Smooth muscle cell (in vitro differentiated cells): Measurements from ENCODE around the gene UGT1A4. TPM values are rescaled to one million over a fixed set of nuclear protein-coding genes. Genes with fewer than 3 reads are reported as not detected.

ENCODE experiments used
- DNase-seq: peaks from one replicate; lab custom pipeline; 2025; ENCODE audit not compliant: unreplicated experiment; lab: John Stamatoyannopoulos, UW
- H2AFZ ChIP-seq: fragments of 200-600 bp; sonication (generic); 2 replicates; pipeline ENCODE4 v1.6.0; 2016; ENCODE audit warnings: antibody characterized with exemption, low read depth, mild to moderate bottlenecking
- H3F3A ChIP-seq: fragments of 200-600 bp; sonication (generic); 2 replicates; pipeline ENCODE4 v1.6.0; 2017; ENCODE audit warnings: antibody characterized with exemption, low read depth
- H3K27ac ChIP-seq: fragments of 200-600 bp; sonication (generic); 2 replicates; pipeline ENCODE4 v1.5.1; 2016; ENCODE audit warnings: low read depth, mild to moderate bottlenecking
- H3K27me3 ChIP-seq: fragments of 200-600 bp; sonication (generic); 2 replicates; pipeline ENCODE4 v1.6.1; 2016; ENCODE audit warnings: low read depth, mild to moderate bottlenecking
- H3K36me3 ChIP-seq: fragments of 200-600 bp; sonication (generic); 2 replicates; pipeline ENCODE4 v1.5.1; 2016; ENCODE audit warnings: low read depth
- H3K4me1 ChIP-seq: fragments of 200-600 bp; sonication (generic); 2 replicates; pipeline ENCODE4 v1.5.1; 2016; ENCODE audit warnings: low read depth
- H3K4me2 ChIP-seq: fragments of 200-600 bp; sonication (generic); 2 replicates; pipeline ENCODE4 v1.6.0; 2016; ENCODE audit warnings: mild to moderate bottlenecking
- H3K4me3 ChIP-seq: fragments of 200-600 bp; sonication (generic); 2 replicates; pipeline ENCODE4 v1.5.1; 2016; ENCODE audit warnings: mild to moderate bottlenecking
- H3K79me2 ChIP-seq: fragments of 200-600 bp; sonication (generic); 2 replicates; pipeline ENCODE4 v1.6.0; 2016; ENCODE audit warnings: low read depth, mild to moderate bottlenecking
- H3K9ac ChIP-seq: fragments of 200-600 bp; sonication (generic); 2 replicates; pipeline ENCODE4 v1.6.0; 2016; ENCODE audit warnings: low read depth
- H3K9me3 ChIP-seq: fragments of 200-600 bp; sonication (generic); replicated peaks from 2 replicates; pipeline ENCODE4 v1.5.1; 2016; ENCODE audit warnings: low read depth
- H4K20me1 ChIP-seq: fragments of 200-600 bp; sonication (generic); 2 replicates; pipeline ENCODE4 v1.6.0; 2016; ENCODE audit warnings: low read depth
- CTCF ChIP-seq: fragments of 200-600 bp; sonication (generic); IDR thresholded peaks from 2 replicates; pipeline ENCODE4 v1.5.1; 2017; ENCODE audit warnings: borderline replicate concordance, mild to moderate bottlenecking, antibody characterized with exemption; ENCODE audit not compliant: insufficient read depth, poor library complexity, severe bottlenecking
- WGBS: methylation state at CpG from one replicate; pipeline ENCODE4 v1.1.7; 2016; ENCODE audit warnings: low lambda C conversion rate; 5-methylcytosine and 5-hydroxymethylcytosine counted together
- polyA plus RNA-seq: library from polyadenylated mRNA; unstranded; fragments of >200 nt; fragmentation: Nextera tagmentation; extraction: Ambion mirVana; gene quantifications from 2 replicates; pipeline ENCODE4 v1.2.1, GENCODE V29; 2016
- total RNA-seq: library from RNA; depleted of rRNA; stranded (reverse); fragments of >200 nt; gene quantifications from 2 replicates; pipeline ENCODE4 v1.2.3, GENCODE V29; 2014

Gene UGT1A4
- total and polyA plus RNA-seq, 2 experiments from 2014 or later: not detected

- Histone ChIP-seq H3K36me3 (no peaks in the 10 kb centered on the region), H2AFZ (no peak overlapping the region), H4K20me1 (no peaks in the 10 kb centered on the region), H3K4me1 (no peaks in the 10 kb centered on the region), H3K9me3 (no peaks in the 10 kb centered on the region), H3K9ac (no peak overlapping the region), H3K27ac (no peak overlapping the region), H3K79me2 (no peaks in the 10 kb centered on the region), H3K4me3 (no peak overlapping the region), H3K4me2 (no peak overlapping the region), H3K27me3 (no peaks in the 10 kb centered on the region), H3F3A (no peaks in the 10 kb centered on the region)
- TF ChIP-seq CTCF: no peak
- DNase-seq: no peak
Observed at GRCh38 chr2:233673896-233674295, 44.6 kb upstream of the UGT1A4 start.

DNA sequence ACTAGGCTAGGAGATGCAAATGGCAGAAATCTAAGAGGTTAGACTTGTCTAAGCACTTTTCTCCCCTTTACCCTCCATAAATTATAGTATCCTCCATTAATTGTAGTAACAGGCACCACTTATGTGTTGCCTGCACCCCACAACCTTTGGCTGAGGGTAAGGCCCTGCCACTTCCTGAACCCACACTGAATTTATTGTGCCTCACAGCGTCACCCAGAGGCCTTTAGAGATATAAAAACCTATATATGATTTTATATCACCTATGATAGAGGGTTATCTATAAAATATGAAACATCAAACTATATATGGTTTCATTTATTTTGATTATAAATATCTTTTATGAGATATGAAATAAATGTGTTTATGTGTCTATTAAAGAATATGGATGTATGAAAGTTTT lies 44.2 kb upstream of the UGT1A4 start:
- DNase-seq: no peak
- Histone ChIP-seq H3K4me3 (no peak overlapping the region), H3K27me3 (no peaks in the 10 kb centered on the region), H3F3A (no peaks in the 10 kb centered on the region), H2AFZ (no peak overlapping the region), H3K36me3 (no peaks in the 10 kb centered on the region), H3K4me1 (no peaks in the 10 kb centered on the region), H3K9ac (no peak overlapping the region), H4K20me1 (no peaks in the 10 kb centered on the region), H3K4me2 (no peak overlapping the region), H3K27ac (no peak overlapping the region), H3K79me2 (no peaks in the 10 kb centered on the region), H3K9me3 (no peaks in the 10 kb centered on the region)
- no peak for TF ChIP-seq CTCF
- 60% methylated on average over 1 of the region's 1 CpG for WGBS

GRCh38 chr2:233674995-233675394 lies 43.5 kb upstream of the UGT1A4 start:
- H4K20me1 ChIP-seq: no peaks in the 10 kb centered on the region
- no peak for TF ChIP-seq CTCF
- no peak overlapping the region for H3K27ac ChIP-seq
- H3K36me3 ChIP-seq: no peaks in the 10 kb centered on the region
- H3K27me3 ChIP-seq: no peaks in the 10 kb centered on the region
- no peaks in the 10 kb centered on the region for H3F3A ChIP-seq
- 47% methylated on average over 4 of the region's 4 CpGs for WGBS
- H3K9ac ChIP-seq: no peak overlapping the region
- no peak overlapping the region for H3K4me2 ChIP-seq
- H3K4me3 ChIP-seq: no peak overlapping the region
- H3K4me1 ChIP-seq: no peaks in the 10 kb centered on the region
- no peaks in the 10 kb centered on the region for H3K79me2 ChIP-seq
- no peak overlapping the region for H2AFZ ChIP-seq
- no peak for DNase-seq
- no peaks in the 10 kb centered on the region for H3K9me3 ChIP-seq

DNA sequence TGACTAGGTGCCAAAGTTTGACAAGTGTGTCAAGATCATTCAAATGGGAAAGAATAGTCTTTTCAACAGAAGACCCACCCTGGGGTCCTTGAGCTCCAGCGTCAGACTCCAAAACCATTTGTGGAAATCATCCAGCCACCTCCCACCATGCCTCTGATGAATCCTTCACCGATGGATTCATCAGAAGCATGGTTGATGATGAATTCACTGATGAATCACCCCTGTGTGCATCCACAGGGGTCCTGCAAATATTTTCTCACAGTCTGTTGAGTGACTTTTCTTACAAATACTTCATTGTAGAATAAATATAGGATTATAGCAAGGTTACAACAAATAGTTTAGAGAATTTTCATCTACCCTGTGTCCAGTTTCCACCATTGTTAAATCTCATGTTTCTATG lies 42.5 kb upstream of the UGT1A4 start:
- no peaks in the 10 kb centered on the region for H3K79me2 ChIP-seq
- TF ChIP-seq CTCF: no peak
- no peak for DNase-seq
- no peaks in the 10 kb centered on the region for H4K20me1 ChIP-seq
- no peak overlapping the region for H3K9ac ChIP-seq
- no peak overlapping the region for H3K4me2 ChIP-seq
- no peak overlapping the region for H3K27ac ChIP-seq
- H3K4me3 ChIP-seq: no peak overlapping the region
- no peak overlapping the region for H2AFZ ChIP-seq
- H3K4me1 ChIP-seq: no peaks in the 10 kb centered on the region
- no peaks in the 10 kb centered on the region for H3K36me3 ChIP-seq
- H3F3A ChIP-seq: no peaks in the 10 kb centered on the region
- H3K27me3 ChIP-seq: no peaks in the 10 kb centered on the region
- no peaks in the 10 kb centered on the region for H3K9me3 ChIP-seq
- 71% methylated on average over 2 of the region's 2 CpGs for WGBS
